K562 (cell line): ENCODE results near the gene FAM89B. TPM values are rescaled to one million over a fixed set of nuclear protein-coding genes. Genes with fewer than 3 reads are reported as not detected.
"Not testable (repeated sequence)": the region's sequence is repeated elsewhere in the genome, so short reads cannot be mapped to it uniquely, and the experiment has no call there.

Experiments used
- ATAC-seq: fragments of 200-7000 bp; cut with Tn5 transposase; 3 replicates; pipeline ENCODE4 v1.9.1; 2020; ENCODE audit warnings: moderate library complexity
- BruUV-seq: library from RNA; stranded (reverse); fragments of 400-500 nt; replicated peaks from 2 replicates; lab custom pipeline; 2021; lab: Mats Ljungman, UMichigan
- CTCF ChIA-PET: fragments of 300-600 bp; formaldehyde crosslinking; extraction: SDS; loops from one replicate; lab custom pipeline; 2021; ENCODE audit warnings: low intra/inter-chr PET ratio; lab: Yijun Ruan, JAX
- POLR2A ChIA-PET: fragments of 300-600, 350-650 bp; sonication (Branson Sonifier 250); formaldehyde crosslinking; extraction: SDS; loops from one replicate; lab custom pipeline; 2021; ENCODE audit warnings: antibody characterized with exemption, inconsistent platforms; lab: Yijun Ruan, JAX
- DNase-seq, 4 experiments: peaks; one replicate each; pipeline versions ENCODE4 v3.0.0 to v3.0.0-alpha.2; 2011 to 2018; ENCODE audit warnings: low spot score in 3 of 4, mixed read lengths in 3 of 4; ENCODE audit errors: extremely low read depth in 1 of 4
- FAIRE-seq: peaks from 2 replicates; lab custom pipeline; 2011; peaks lifted over from hg19 to GRCh38; lab: Jason Lieb, UNC
- H2AFZ ChIP-seq: 2 replicates; pipeline ENCODE4 v1.6.0; 2011; ENCODE audit warnings: low read depth, low read length, control low read depth, inconsistent platforms
- H3K27ac ChIP-seq: fragments of 200-600 bp; 3 replicates; pipeline ENCODE4 v1.8.0; 2011; ENCODE audit warnings: low read depth, mild to moderate bottlenecking, control low read depth, inconsistent platforms, low read length, moderate library complexity, mixed read lengths; ENCODE audit errors: extremely low read depth
- H3K27me3 ChIP-seq, 2 experiments: fragments of 300-600 bp in 1 of 2; 2 replicates in 1 of 2; 3 replicates in 1 of 2; pipeline versions ENCODE4 v1.6.0 to v1.8.0; 2011; ENCODE audit warnings: inconsistent platforms in 2 of 2, low read length in 2 of 2, mild to moderate bottlenecking in 1 of 2, mixed read lengths in 1 of 2, moderate library complexity in 1 of 2; ENCODE audit not compliant: control insufficient read depth in 2 of 2, insufficient read depth in 2 of 2
- H3K36me3 ChIP-seq: fragments of 300-600 bp; 3 replicates; pipeline ENCODE4 v1.8.0; 2011; ENCODE audit warnings: mild to moderate bottlenecking, low read length, inconsistent platforms; ENCODE audit not compliant: control insufficient read depth, insufficient read depth
- H3K4me1 ChIP-seq, 2 experiments: fragments of 200-600 bp in 1 of 2; replicated peaks in 1 of 2; 2 replicates in 1 of 2; 3 replicates in 1 of 2; pipeline versions ENCODE4 v1.5.1 to v1.8.0; 2011; ENCODE audit warnings: inconsistent platforms in 2 of 2, low read length in 2 of 2, mild to moderate bottlenecking in 1 of 2, mixed read lengths in 1 of 2, moderate library complexity in 1 of 2; ENCODE audit not compliant: control insufficient read depth in 2 of 2, insufficient read depth in 2 of 2
- H3K4me2 ChIP-seq: 2 replicates; pipeline ENCODE4 v1.6.1; 2011; ENCODE audit warnings: low read length, control low read depth, inconsistent platforms, mixed read lengths; ENCODE audit not compliant: insufficient read depth
- H3K4me3 ChIP-seq: fragments of 200-600 bp; sonication (generic), shearing (Covaris generic); 2 replicates; pipeline ENCODE4 v1.5.1; 2016; ENCODE audit warnings: control low read depth, inconsistent platforms
- H3K79me2 ChIP-seq: fragments of 200-600 bp; 3 replicates; pipeline ENCODE4 v1.8.0; 2011; ENCODE audit warnings: low read length, inconsistent platforms; ENCODE audit not compliant: control insufficient read depth, insufficient read depth
- H3K9ac ChIP-seq, 2 experiments: 2 replicates each; pipeline versions ENCODE4 v1.6.0 to v1.6.1; 2011; ENCODE audit warnings: low read depth in 2 of 2, low read length in 2 of 2, control low read depth in 1 of 2, inconsistent platforms in 1 of 2, mild to moderate bottlenecking in 1 of 2, mixed read lengths in 1 of 2; ENCODE audit not compliant: insufficient read depth in 1 of 2
- H3K9me1 ChIP-seq: one replicate; pipeline ENCODE4 v1.6.0; 2011; ENCODE audit warnings: inconsistent platforms, mild to moderate bottlenecking, low read length, moderate library complexity; ENCODE audit not compliant: control insufficient read depth, insufficient read depth
- H3K9me3 ChIP-seq: replicated peaks from 2 replicates; pipeline ENCODE4 v1.5.1; 2011; ENCODE audit warnings: low read depth, low read length, inconsistent platforms; ENCODE audit not compliant: control insufficient read depth, insufficient read depth
- H4K20me1 ChIP-seq: replicated peaks from 2 replicates; pipeline ENCODE4 v1.6.1; 2011; ENCODE audit warnings: low read length, inconsistent platforms, mixed read lengths; ENCODE audit not compliant: control insufficient read depth, insufficient read depth
- HMBOX1 ChIP-seq: sonication (generic); IDR thresholded peaks from 2 replicates; pipeline ENCODE4 v1.6.1; 2016
- ZNF740 ChIP-seq, 3 experiments: fragments of 200-800 bp in 1 of 3; sonication (Bioruptor generic) in 1 of 3; sonication (generic) in 1 of 3; formaldehyde crosslinking in 1 of 3; IDR thresholded peaks; 2 replicates each; pipeline versions ENCODE4 v1.6.1 to v1.8.0; 2016 to 2022; ENCODE audit warnings: mild to moderate bottlenecking in 2 of 3, missing compliant biosample characterization in 2 of 3, missing genetic modification characterization in 2 of 3, missing genetic modification reagents in 1 of 3
- WGBS: fragments of 100-300 bp; shearing (Covaris generic); methylation state at CpG from one replicate; pipeline ENCODE4 v1.1.6; 2016; ENCODE audit warnings: low coverage, mixed read lengths; ENCODE audit not compliant: insufficient coverage; ENCODE audit errors: missing lambda C conversion rate; 5-methylcytosine and 5-hydroxymethylcytosine counted together
- in situ Hi-C: fragments of 300-500 bp; cut with MboI; formaldehyde crosslinking; loops from 4 replicates; pipeline ENCODE4 v1.15.0; 2018; ENCODE audit warnings: inconsistent platforms, mixed read lengths
- intact Hi-C: fragments of 100-400 bp; cut with micrococcal nuclease; formaldehyde crosslinking; loops from 2 replicates; pipeline ENCODE4 v1.14.2; 2022
- polyA plus RNA-seq, 8 experiments: library from polyadenylated mRNA; depleted of rRNA in 4 of 8; stranded (reverse) in 5 of 8; unstranded in 3 of 8; fragments of >200 nt; fragmentation: Nextera tagmentation in 2 of 8; fragmentation: Illumina TruSeq in 1 of 8; extraction: Ambion mirVana in 2 of 8; extraction: Trizol in 1 of 8; gene quantifications; 2 replicates each; pipeline versions ENCODE4 v1.2.1 to v1.2.3, GENCODE V29; 2011 to 2014; ENCODE audit warnings: inconsistent platforms in 1 of 8, missing spikeins in 1 of 8
- total RNA-seq, 7 experiments: library from RNA; depleted of rRNA in 6 of 7; stranded (reverse); fragments of >200 nt in 6 of 7; fragmentation: Illumina TruSeq in 2 of 7; extraction: Trizol in 2 of 7; gene quantifications; 2 replicates each; pipeline versions ENCODE4 v1.2.1 to v1.2.3, GENCODE V29; 2011 to 2021; ENCODE audit warnings: low replicate concordance in 1 of 7

The FAM89B gene
- total and polyA plus RNA-seq, 9 of the 15 experiments (the other 6 are each of a cell fraction or from before 2014, with no cell fraction given) = 0.32 to 27.6 (median 11.9) TPM

- peak; percentile 65 for TF ChIP-seq HMBOX1
Observed at GRCh38 chr11:65522718-65523630, 49.4 kb upstream of the FAM89B start (continued).

GRCh38 chr11:65523631-65523968 is 48.7 kb upstream of the FAM89B start:
- 46% methylated on average over 7 of the region's 7 CpGs for WGBS
- H4K20me1 ChIP-seq; H3K4me3 ChIP-seq; H3K9me1 ChIP-seq; H3K9me3 ChIP-seq; ATAC-seq; CTCF ChIA-PET; in situ Hi-C loops; intact Hi-C loops; H3K27me3 ChIP-seq; FAIRE-seq; BruUV-seq; DNase-seq; TF ChIP-seq ZNF740 (tag; IDR thresholded peaks at IDR 0.05): not testable (repeated sequence)
- H3K36me3 ChIP-seq = peaks cover 21% of the 10 kb centered on the region; the same call in 2 of the 3 replicates
- 0 out of 2 replicates have a peak overlapping the region, but pooled peaks have one; percentile 78 for H2AFZ ChIP-seq
- peaks cover 38 to 40% of the 10 kb centered on the region in 2 experiments for H3K4me1 ChIP-seq
- peak overlapping the region; percentile 75 for H3K4me2 ChIP-seq
- peak overlapping the region; percentile 50; the same call in 1 of the 3 replicates for H3K27ac ChIP-seq
- peak overlapping the region in 1 of 2 experiments; percentile 87; a peak in 2 of 4 replicates for H3K9ac ChIP-seq
- POLR2A ChIA-PET = interaction anchor here (1.9 to 6.5 kb wide), 2 partner anchors 24 to 52 kb away, joined by 5 to 47 read pairs; partner anchors contain the start of gene MALAT1
- peak; percentile 64; the same call in 1 of the 2 replicates for TF ChIP-seq ZNF740 (CRISPR knock-in tag; IDR thresholded peaks at IDR 0.05)
- peaks cover 26% of the 10 kb centered on the region for H3K79me2 ChIP-seq
